DOHH2 (cell line): ENCODE results near the gene MRPL45.

Experiments used
- H3F3A ChIP-seq: fragments of 200-600 bp; sonication (generic), shearing (Covaris generic); 2 replicates; pipeline ENCODE4 v1.6.0; 2016; ENCODE audit warnings: antibody characterized with exemption, mild to moderate bottlenecking; ENCODE audit not compliant: control insufficient read depth, insufficient read depth
- H3K27ac ChIP-seq: fragments of 200-600 bp; sonication (generic); 2 replicates; pipeline ENCODE4 v1.5.1; 2014; ENCODE audit warnings: low read depth, mild to moderate bottlenecking, low read length, moderate library complexity
- H3K27me3 ChIP-seq: fragments of 200-600 bp; sonication (generic); 2 replicates; pipeline ENCODE4 v1.6.1; 2014; ENCODE audit warnings: mild to moderate bottlenecking, low read length, mixed read lengths; ENCODE audit not compliant: control insufficient read depth
- H3K36me3 ChIP-seq: fragments of 200-600 bp; sonication (generic); 2 replicates; pipeline ENCODE4 v1.6.1; 2014; ENCODE audit warnings: mild to moderate bottlenecking, low read length, moderate library complexity, mixed read lengths; ENCODE audit not compliant: control insufficient read depth
- H3K4me1 ChIP-seq: fragments of 200-600 bp; sonication (generic); 2 replicates; pipeline ENCODE4 v1.6.1; 2014; ENCODE audit warnings: mild to moderate bottlenecking, low read length, mixed read lengths; ENCODE audit not compliant: control insufficient read depth
- H3K4me2 ChIP-seq: fragments of 200-600 bp; sonication (generic); 2 replicates; pipeline ENCODE4 v1.6.0; 2014; ENCODE audit warnings: mild to moderate bottlenecking, low read length, moderate library complexity
- H3K4me3 ChIP-seq: fragments of 200-600 bp; sonication (generic); 2 replicates; pipeline ENCODE4 v1.5.1; 2014; ENCODE audit warnings: mild to moderate bottlenecking, low read length, mixed read lengths
- H3K79me2 ChIP-seq: fragments of 200-600 bp; sonication (generic); 2 replicates; pipeline ENCODE4 v1.6.1; 2014; ENCODE audit warnings: mild to moderate bottlenecking, low read length, mixed read lengths; ENCODE audit not compliant: control insufficient read depth
- H3K9me2 ChIP-seq: fragments of 200-600 bp; sonication (generic); replicated peaks from 2 replicates; pipeline ENCODE4 v1.6.1; 2014; ENCODE audit warnings: mild to moderate bottlenecking, low read length, mixed read lengths; ENCODE audit not compliant: control insufficient read depth
- H3K9me3 ChIP-seq: fragments of 200-600 bp; sonication (generic); 2 replicates; pipeline ENCODE4 v1.6.1; 2014; ENCODE audit warnings: antibody characterized with exemption, low read length, mixed read lengths; ENCODE audit not compliant: control insufficient read depth, insufficient read depth
- H4K20me1 ChIP-seq: fragments of 200-600 bp; sonication (generic); 2 replicates; pipeline ENCODE4 v1.6.0; 2014; ENCODE audit warnings: low read depth, mild to moderate bottlenecking, antibody characterized with exemption, low read length, moderate library complexity; ENCODE audit not compliant: control insufficient read depth, insufficient read depth
- CTCF ChIP-seq: fragments of 200-600 bp; sonication (generic); IDR thresholded peaks from one replicate; pipeline ENCODE4 v1.5.1; 2014; ENCODE audit warnings: antibody characterized with exemption, mild to moderate bottlenecking, low read depth, low read length; ENCODE audit not compliant: poor library complexity, severe bottlenecking
- EZH2phosphoT487 ChIP-seq: fragments of 200-600 bp; sonication (generic); IDR thresholded peaks from 2 replicates; pipeline ENCODE4 v1.6.1; 2017; ENCODE audit warnings: borderline replicate concordance, mild to moderate bottlenecking, antibody characterized with exemption, low read length, moderate library complexity, mixed read lengths

Gene MRPL45

DNA sequence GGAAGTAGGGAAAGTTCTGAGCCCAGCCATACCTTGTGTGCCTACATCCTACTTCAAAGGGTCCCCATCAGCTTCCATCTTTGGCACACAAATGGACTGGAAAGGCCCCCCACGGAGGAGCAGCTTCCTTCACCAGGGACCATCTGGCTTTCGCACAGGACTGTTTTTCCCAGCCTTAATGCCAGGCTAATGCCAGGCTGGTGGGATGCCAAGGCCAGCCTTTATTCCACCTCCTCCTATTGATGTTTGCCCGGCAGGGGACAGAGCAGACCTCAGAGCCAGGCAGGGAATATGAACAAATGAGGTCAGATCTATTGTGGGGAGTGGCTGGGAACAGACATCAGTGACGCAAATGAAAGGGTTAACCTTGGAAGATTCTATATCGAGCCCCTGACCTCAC, 41.1 kb downstream of the MRPL45 start:
- H3K4me3 ChIP-seq: no peak overlapping the region
- no peaks in the 10 kb centered on the region for H3K36me3 ChIP-seq
- H4K20me1 ChIP-seq: no peaks in the 10 kb centered on the region
- no peak overlapping the region for H3K27ac ChIP-seq
- no peaks in the 10 kb centered on the region for H3K79me2 ChIP-seq
- H3K4me1 ChIP-seq: 0 out of 2 replicates have a peak, but pooled peaks cover 3% of the 10 kb centered on the region
- no peaks in the 10 kb centered on the region for H3K27me3 ChIP-seq
- no peaks in the 10 kb centered on the region for H3K9me3 ChIP-seq
- H3K4me2 ChIP-seq: no peak overlapping the region
- H3F3A ChIP-seq: no peaks in the 10 kb centered on the region
- H3K9me2 ChIP-seq: no peaks in the 10 kb centered on the region
- TF ChIP-seq CTCF: no peak
- no peak for TF ChIP-seq EZH2phosphoT487

DNA sequence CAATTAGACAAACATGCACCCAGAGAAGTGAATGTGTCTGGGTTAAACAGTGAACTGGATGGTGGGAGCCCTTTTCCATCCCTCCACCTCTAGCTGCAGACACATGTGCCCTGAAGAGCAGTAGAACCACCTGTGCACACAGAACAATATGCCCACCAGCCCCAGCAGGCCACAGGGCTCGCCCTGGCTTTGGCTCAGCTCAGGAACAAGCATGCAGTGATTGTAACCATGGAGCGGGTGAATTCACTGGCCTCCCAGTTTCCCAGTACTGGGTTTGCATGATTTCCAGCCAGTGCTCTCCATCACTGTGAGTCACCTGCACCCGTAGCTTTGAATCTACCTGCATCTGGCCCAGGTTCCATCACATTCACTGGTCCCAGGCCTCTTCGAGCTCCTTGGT, 41.6 kb downstream of the MRPL45 start:
- Histone ChIP-seq H3K27me3 (no peaks in the 10 kb centered on the region), H3K4me1 (0 out of 2 replicates have a peak, but pooled peaks cover 3% of the 10 kb centered on the region), H3K9me3 (no peaks in the 10 kb centered on the region), H3K4me3 (no peak overlapping the region), H3K27ac (no peak overlapping the region), H3K79me2 (no peaks in the 10 kb centered on the region), H3K4me2 (no peak overlapping the region), H3F3A (no peaks in the 10 kb centered on the region), H3K9me2 (no peaks in the 10 kb centered on the region), H4K20me1 (no peaks in the 10 kb centered on the region), H3K36me3 (no peaks in the 10 kb centered on the region)
- TF ChIP-seq CTCF (no peak), EZH2phosphoT487 (no peak)

GRCh38 chr17:38339891-38340290, 42.9 kb downstream of the MRPL45 start:
- H4K20me1 ChIP-seq: no peaks in the 10 kb centered on the region
- no peak for TF ChIP-seq EZH2phosphoT487
- no peak for TF ChIP-seq CTCF
- H3K27ac ChIP-seq: no peak overlapping the region
- no peaks in the 10 kb centered on the region for H3K9me3 ChIP-seq
- no peaks in the 10 kb centered on the region for H3K79me2 ChIP-seq
- no peaks in the 10 kb centered on the region for H3K27me3 ChIP-seq
- H3K4me2 ChIP-seq: no peak overlapping the region
- no peaks in the 10 kb centered on the region for H3K36me3 ChIP-seq
- 0 out of 2 replicates have a peak, but pooled peaks cover 3% of the 10 kb centered on the region for H3K4me1 ChIP-seq
- H3K9me2 ChIP-seq: no peaks in the 10 kb centered on the region
- no peaks in the 10 kb centered on the region for H3F3A ChIP-seq
- H3K4me3 ChIP-seq: no peak overlapping the region
